Activated naive CD8-positive, alpha-beta T cell treated with anti-CD3 and anti-CD28 coated beads, Interleukin-2, amount 10 ng/mL, durations not matched to agents 7 days and 5 days (primary cell): ENCODE data around the gene GNLY. TPM values are rescaled to one million over a fixed set of nuclear protein-coding genes. Genes with fewer than 3 reads are reported as not detected.

Experiments used
- ATAC-seq: fragments of 150-1000 bp; cut with Tn5 transposase; one replicate; pipeline ENCODE4 v1.10.0; 2021; ENCODE audit warnings: low read depth, moderate library complexity
- POLR2A ChIA-PET: fragments of 350-600 bp; sonication (Branson Sonifier 250); formaldehyde crosslinking; loops from one replicate; lab custom pipeline; 2021; ENCODE audit warnings: antibody characterized with exemption; lab: Charles Lee
- DNase-seq: peaks from one replicate; pipeline ENCODE4 v3.0.0; 2021
- H3K27ac Mint-ChIP-seq: one replicate; pipeline ENCODE4 v1.8.0; 2022; ENCODE audit warnings: mild to moderate bottlenecking, mixed read lengths
- H3K27me3 Mint-ChIP-seq: one replicate; pipeline ENCODE4 v1.8.0; 2022; ENCODE audit warnings: mild to moderate bottlenecking, moderate library complexity, mixed read lengths
- H3K36me3 Mint-ChIP-seq: one replicate; pipeline ENCODE4 v1.8.0; 2021; ENCODE audit warnings: mild to moderate bottlenecking, mixed read lengths
- H3K4me1 Mint-ChIP-seq: one replicate; pipeline ENCODE4 v1.8.0; 2021; ENCODE audit warnings: mixed read lengths
- H3K4me3 Mint-ChIP-seq: one replicate; pipeline ENCODE4 v1.8.0; 2022; ENCODE audit warnings: mild to moderate bottlenecking, moderate library complexity, mixed read lengths
- H3K9me3 Mint-ChIP-seq: one replicate; pipeline ENCODE4 v1.8.0; 2021; ENCODE audit warnings: mixed read lengths
- total RNA-seq, 2 experiments: library from RNA; stranded (reverse); gene quantifications; one replicate each; pipeline ENCODE4 v1.2.3, GENCODE V29; 2021

The GNLY gene
- total RNA-seq, 2 experiments from 2014 or later = 22.0 to 27.5 TPM

- Mint-ChIP-seq H3K36me3 (no peaks in the 10 kb centered on the region), H3K4me1 (peaks cover 1% of the 10 kb centered on the region), H3K4me3 (no peak overlapping the region), H3K27ac (no peak overlapping the region), H3K9me3 (no peaks in the 10 kb centered on the region), H3K27me3 (peaks cover 67% of the 10 kb centered on the region)
- no peak for ATAC-seq
- POLR2A ChIA-PET = interaction anchor here (1.0 kb wide), 1 partner anchor 28 kb away, joined by 3 read pairs; no protein-coding TSS in a partner anchor
- no peak for DNase-seq
Measured at GRCh38 chr2:85744741-85745601, 50.8 kb downstream of the GNLY start.

GRCh38 chr2:85745619-85746018 is 51.5 kb downstream of the GNLY start:
- Mint-ChIP-seq H3K9me3 (no peaks in the 10 kb centered on the region), H3K4me3 (no peak overlapping the region), H3K27me3 (peaks cover 70% of the 10 kb centered on the region), H3K27ac (no peak overlapping the region), H3K4me1 (peaks cover 1% of the 10 kb centered on the region), H3K36me3 (no peaks in the 10 kb centered on the region)
- POLR2A ChIA-PET = no interaction called here
- ATAC-seq (no peak), DNase-seq (no peak)

GRCh38 chr2:85746321-85747004 is 52.3 kb downstream of the GNLY start:
- H3K4me1 Mint-ChIP-seq = peaks cover 1% of the 10 kb centered on the region
- no peaks in the 10 kb centered on the region for H3K36me3 Mint-ChIP-seq
- H3K27me3 Mint-ChIP-seq = peaks cover 72% of the 10 kb centered on the region
- ATAC-seq (no peak), DNase-seq (no peak)
- H3K27ac Mint-ChIP-seq = no peak overlapping the region
- H3K9me3 Mint-ChIP-seq = no peaks in the 10 kb centered on the region
- no peak overlapping the region for H3K4me3 Mint-ChIP-seq
- POLR2A ChIA-PET = no interaction called here

GRCh38 chr2:85747441-85747840 is 53.3 kb downstream of the GNLY start:
- Mint-ChIP-seq H3K9me3 (no peaks in the 10 kb centered on the region), H3K27me3 (peaks cover 73% of the 10 kb centered on the region), H3K4me3 (no peak overlapping the region), H3K27ac (no peak overlapping the region), H3K36me3 (no peaks in the 10 kb centered on the region), H3K4me1 (peaks cover 1% of the 10 kb centered on the region)
- no peak for ATAC-seq
- DNase-seq = no peak
- POLR2A ChIA-PET = no interaction called here

- ATAC-seq (no peak), DNase-seq (no peak)
- Mint-ChIP-seq H3K9me3 (no peaks in the 10 kb centered on the region), H3K27ac (no peak overlapping the region), H3K36me3 (no peaks in the 10 kb centered on the region), H3K27me3 (peaks cover 74% of the 10 kb centered on the region), H3K4me3 (no peak overlapping the region), H3K4me1 (peaks cover 1% of the 10 kb centered on the region)
- POLR2A ChIA-PET = no interaction called here
Measured at GRCh38 chr2:85748039-85748734, 54.0 kb downstream of the GNLY start.

Other genes with a start within 250 kb of the GNLY start
- gene MAT2A, start 155.2 kb upstream of the GNLY start, total RNA-seq = 100 to 1,000 TPM; 218 to 222 TPM
- gene GGCX, start 132.9 kb upstream of the GNLY start, total RNA-seq = 10 to 100 TPM; 24.8 to 26.8 TPM
- gene VAMP8, start 116.8 kb upstream of the GNLY start, total RNA-seq = 100 to 1,000 TPM; 128 to 135 TPM
- 10 to 100 TPM; 66.7 to 70.8 TPM for gene VAMP5, start 109.9 kb upstream of the GNLY start, total RNA-seq
- gene RNF181, start 98.6 kb upstream of the GNLY start, total RNA-seq = 10 to 100 TPM; 96.4 to 97.4 TPM
- gene TMEM150A, start 91.7 kb upstream of the GNLY start, total RNA-seq = 1 to 10 TPM; 5.3 to 7.0 TPM
- 10 to 100 TPM; 54.7 to 61.2 TPM for gene C2orf68, start 82.3 kb upstream of the GNLY start, total RNA-seq
- 10 to 100 TPM; 72.8 to 75.2 TPM for gene USP39, start 78.2 kb upstream of the GNLY start, total RNA-seq
- not detected for gene SFTPB, start 26.2 kb upstream of the GNLY start, total RNA-seq
- not detected for gene ATOH8, start 59.6 kb downstream of the GNLY start, total RNA-seq
- gene ST3GAL5, start 194.6 kb downstream of the GNLY start, total RNA-seq = 10 to 100 TPM; 59.9 to 62.8 TPM